ENCODE results near the gene SYNJ1. TPM values are rescaled to one million over a fixed set of nuclear protein-coding genes. Genes with fewer than 3 reads are reported as not detected.
"Not testable (repeated sequence)": the region's sequence is repeated elsewhere in the genome, so short reads cannot be mapped to it uniquely, and the experiment has no call there.

The SYNJ1 gene
- total and polyA plus RNA-seq, 3 donors from 2014 or later, result 20.9 to 22.7 (median 22.2) TPM

DNA sequence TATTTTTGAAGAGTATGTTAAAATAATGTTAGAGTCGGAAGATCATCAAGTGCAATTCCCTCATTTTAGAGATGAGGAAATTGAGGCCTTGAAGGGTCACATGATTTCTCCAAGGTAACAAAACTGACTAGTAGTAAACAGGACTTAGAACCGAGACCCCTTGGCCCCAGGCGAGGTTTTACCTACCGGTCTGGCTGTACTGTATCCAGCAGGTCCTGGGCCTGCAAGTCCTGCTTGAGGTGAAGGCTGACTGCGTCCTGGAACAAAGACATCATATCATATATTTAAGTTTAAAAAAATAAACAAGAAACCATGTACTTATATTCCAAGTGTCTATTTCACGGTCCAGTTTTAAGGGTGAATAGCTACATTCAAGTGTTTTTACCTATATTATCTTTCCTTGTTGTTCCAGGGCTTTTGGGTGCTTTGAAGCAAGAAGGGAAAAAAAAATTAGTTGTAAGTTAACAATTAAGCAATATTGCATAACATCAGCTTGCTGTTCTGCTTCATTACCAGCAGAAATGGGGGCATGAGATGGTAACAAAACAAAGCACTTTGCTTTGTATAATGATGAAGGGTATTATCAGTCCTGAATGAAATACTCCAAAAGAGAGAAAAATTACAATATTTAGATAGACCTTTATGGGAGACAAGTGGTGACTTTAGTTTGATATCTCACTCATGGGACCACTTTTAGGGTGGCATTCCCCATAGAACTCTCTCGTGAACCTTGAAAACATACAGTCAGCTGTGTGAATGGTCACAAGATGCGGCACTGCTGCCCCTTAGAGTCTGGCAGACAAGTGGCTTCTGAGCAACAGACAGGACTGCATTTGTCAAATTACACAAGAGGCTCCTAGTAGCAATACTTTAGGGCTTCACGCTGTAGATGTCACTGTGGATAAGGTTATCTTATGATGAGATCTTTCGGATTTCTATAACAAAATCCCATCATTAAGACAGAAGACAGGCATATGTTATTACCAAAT, 85.8 kb downstream of the SYNJ1 start:
- intact Hi-C loops (cut with DNase I; ENCODE audit: low total_unique reads), result no loop called here
- Histone ChIP-seq H3K4me3 (no peak overlapping the region), H3K4me1 (no peaks in the 10 kb centered on the region), H3K36me3 (ENCODE audit: low read depth, missing control alignments) (no peaks in the 10 kb centered on the region), H3K27ac (no peak overlapping the region), H3K27me3 (no peaks in the 10 kb centered on the region), H3K9me3 (no peaks in the 10 kb centered on the region)
- no peak for DNase-seq
- no peak for TF ChIP-seq POLR2A (IDR thresholded peaks at IDR 0.05)
- TF ChIP-seq, protein P1, sequence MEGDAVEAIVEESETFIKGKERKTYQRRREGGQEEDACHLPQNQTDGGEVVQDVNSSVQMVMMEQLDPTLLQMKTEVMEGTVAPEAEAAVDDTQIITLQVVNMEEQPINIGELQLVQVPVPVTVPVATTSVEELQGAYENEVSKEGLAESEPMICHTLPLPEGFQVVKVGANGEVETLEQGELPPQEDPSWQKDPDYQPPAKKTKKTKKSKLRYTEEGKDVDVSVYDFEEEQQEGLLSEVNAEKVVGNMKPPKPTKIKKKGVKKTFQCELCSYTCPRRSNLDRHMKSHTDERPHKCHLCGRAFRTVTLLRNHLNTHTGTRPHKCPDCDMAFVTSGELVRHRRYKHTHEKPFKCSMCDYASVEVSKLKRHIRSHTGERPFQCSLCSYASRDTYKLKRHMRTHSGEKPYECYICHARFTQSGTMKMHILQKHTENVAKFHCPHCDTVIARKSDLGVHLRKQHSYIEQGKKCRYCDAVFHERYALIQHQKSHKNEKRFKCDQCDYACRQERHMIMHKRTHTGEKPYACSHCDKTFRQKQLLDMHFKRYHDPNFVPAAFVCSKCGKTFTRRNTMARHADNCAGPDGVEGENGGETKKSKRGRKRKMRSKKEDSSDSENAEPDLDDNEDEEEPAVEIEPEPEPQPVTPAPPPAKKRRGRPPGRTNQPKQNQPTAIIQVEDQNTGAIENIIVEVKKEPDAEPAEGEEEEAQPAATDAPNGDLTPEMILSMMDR (IDR thresholded peaks at IDR 0.05), result no peak
- WGBS, 2 donors, result 84% methylated on average over 10 of the region's 10 CpGs

DNA sequence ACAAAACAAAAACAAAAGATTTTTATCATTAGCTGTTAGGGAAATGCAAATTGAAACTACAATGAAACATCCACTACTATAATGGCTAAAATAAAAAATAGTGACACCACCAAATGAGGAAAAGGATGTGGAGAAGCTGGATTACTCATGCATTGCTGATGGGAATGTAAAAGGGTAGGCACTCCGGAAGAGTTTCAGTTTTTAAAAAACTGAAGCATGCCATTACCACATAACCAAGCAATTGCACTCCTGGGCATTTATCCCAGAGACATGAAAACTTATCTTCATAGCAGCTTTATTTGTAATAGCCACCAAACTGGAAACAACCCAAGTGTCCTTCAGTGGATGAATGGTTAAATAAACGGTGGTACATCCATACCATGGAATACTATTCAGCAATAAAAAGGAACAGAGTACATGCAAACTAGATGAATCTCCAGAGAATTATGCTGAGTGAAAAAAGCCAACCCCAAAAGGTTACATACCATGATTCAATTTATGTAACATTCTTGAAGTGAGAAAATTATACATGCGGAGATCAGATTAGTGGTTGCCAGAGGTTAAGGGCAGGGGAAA, 101.1 kb downstream of the SYNJ1 start:
- WGBS, 2 donors, result 90 to 92% methylated on average over 3 of the region's 3 CpGs
- no peaks in the 10 kb centered on the region for H3K27me3 ChIP-seq
- H3K36me3 ChIP-seq (ENCODE audit: low read depth, missing control alignments), result no peaks in the 10 kb centered on the region
- no peak overlapping the region for H3K27ac ChIP-seq
- TF ChIP-seq POLR2A (IDR thresholded peaks at IDR 0.05), result no peak
- TF ChIP-seq, protein P1 (IDR thresholded peaks at IDR 0.05), result no peak
- intact Hi-C loops (cut with DNase I; ENCODE audit: low total_unique reads), result no loop called here
- no peaks in the 10 kb centered on the region for H3K9me3 ChIP-seq
- no peak for DNase-seq
- H3K4me3 ChIP-seq, result no peak overlapping the region
- no peaks in the 10 kb centered on the region for H3K4me1 ChIP-seq

DNA sequence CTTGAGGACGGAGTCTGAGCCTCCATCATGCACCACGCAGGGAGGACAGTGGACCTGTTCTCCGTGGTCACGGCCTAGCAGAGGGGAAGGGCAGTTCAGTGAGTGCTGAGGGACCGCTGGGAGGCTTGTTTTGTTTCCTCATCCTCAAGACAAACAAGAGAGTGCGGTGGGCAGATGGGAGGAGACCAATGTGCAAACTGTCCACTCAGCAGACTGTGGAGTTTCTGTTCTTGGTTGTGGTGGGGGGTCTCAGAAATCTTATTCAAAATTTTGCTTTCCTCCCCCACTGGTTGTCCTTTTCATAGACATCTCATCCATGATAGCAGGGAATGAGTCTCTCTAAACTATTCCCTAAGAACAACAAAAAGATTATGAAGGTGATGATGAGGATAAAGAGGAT, 109.6 kb downstream of the SYNJ1 start:
- H3K9me3 ChIP-seq; H3K27ac ChIP-seq; H3K36me3 ChIP-seq (ENCODE audit: low read depth, missing control alignments); H3K4me3 ChIP-seq; H3K27me3 ChIP-seq; intact Hi-C loops (cut with DNase I; ENCODE audit: low total_unique reads); DNase-seq; H3K4me1 ChIP-seq: not testable (repeated sequence)
- 79 to 82% methylated on average over 6 of the region's 6 CpGs for whole genome bisulfite sequencing, 2 donors

DNA sequence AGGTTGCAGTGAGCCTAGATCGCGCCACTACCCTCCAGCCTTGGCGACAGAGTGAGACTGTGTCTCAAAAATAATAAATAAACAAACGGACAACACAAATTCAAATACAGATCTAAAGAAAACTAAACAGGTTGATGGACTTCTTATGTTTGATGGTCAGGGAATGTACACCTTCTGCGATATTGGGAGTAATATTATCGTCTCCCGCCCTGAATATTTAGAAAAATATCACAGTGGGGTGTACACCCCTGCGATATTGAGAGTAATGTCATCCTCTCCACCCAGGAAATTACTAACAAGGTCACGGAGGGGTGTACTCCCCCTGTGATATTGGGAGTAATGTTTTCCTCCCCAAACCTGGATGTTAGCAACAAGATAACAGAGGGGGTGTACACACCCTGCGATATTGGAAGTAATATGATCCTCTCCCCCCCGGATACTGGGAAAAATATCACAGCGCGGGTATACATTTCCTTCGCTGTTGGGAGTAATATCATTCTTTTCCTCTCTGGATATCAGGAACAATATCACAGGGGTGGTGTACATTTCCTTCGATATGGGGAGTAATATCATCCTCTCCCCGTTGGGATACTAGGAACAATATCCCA, 114.3 kb downstream of the SYNJ1 start:
- Histone ChIP-seq H3K36me3 (ENCODE audit: low read depth, missing control alignments) (no peaks in the 10 kb centered on the region), H3K4me3 (peak overlapping the region; percentile 82 to 88), H3K27ac (peak overlapping the region; percentile 81 to 91), H3K9me3 (no peaks in the 10 kb centered on the region), H3K4me1 (no peaks in the 10 kb centered on the region), H3K27me3 (no peaks in the 10 kb centered on the region)
- WGBS, 2 donors, result 36 to 51% methylated on average over 16 of the region's 16 CpGs
- no peak for DNase-seq
- no peak for TF ChIP-seq POLR2A (IDR thresholded peaks at IDR 0.05)
- TF ChIP-seq, protein P1 (IDR thresholded peaks at IDR 0.05), result no peak
- intact Hi-C loops (cut with DNase I; ENCODE audit: low total_unique reads), result no loop called here

DNA sequence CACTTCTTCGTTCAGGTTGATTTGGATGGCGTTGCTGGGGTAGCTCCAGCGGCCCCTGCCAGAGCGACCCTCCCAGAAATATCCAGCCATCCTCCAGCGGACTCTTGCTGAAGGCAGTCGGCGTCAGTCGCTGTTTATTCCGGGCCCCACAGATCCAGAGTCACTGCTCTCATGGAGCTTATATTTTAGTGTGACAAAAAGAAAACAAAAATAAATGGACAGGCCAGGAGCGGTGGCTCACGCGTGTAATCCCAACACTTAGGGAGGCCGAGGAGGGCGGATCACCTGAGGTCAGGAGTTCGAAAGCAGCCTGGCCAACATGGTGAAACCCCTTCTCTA, 114.8 kb downstream of the SYNJ1 start:
- Histone ChIP-seq H3K4me3 (peak overlapping the region; percentile 82 to 88), H3K27ac (peak overlapping the region; percentile 81 to 91), H3K27me3 (no peaks in the 10 kb centered on the region), H3K9me3 (no peaks in the 10 kb centered on the region), H3K36me3 (ENCODE audit: low read depth, missing control alignments) (no peaks in the 10 kb centered on the region), H3K4me1 (no peaks in the 10 kb centered on the region)
- TF ChIP-seq POLR2A (IDR thresholded peaks at IDR 0.05), result no peak
- TF ChIP-seq, protein P1 (IDR thresholded peaks at IDR 0.05), result no peak
- intact Hi-C loops (cut with DNase I; ENCODE audit: low total_unique reads), result no loop called here
- WGBS, 2 donors, result 0 to 2% methylated on average over 12 to 15 of the region's 15 CpGs
- DNase-seq, result no peak
